Peyer's patch (tissue), 4 donors: ENCODE measurements around the gene FGF1.

Experiments used
- CTCF ChIP-seq, 6 experiments: fragments of 450-650 bp in 4 of 6; fragments of 200-600 bp in 2 of 6; sonication (generic) in 1 of 6; IDR thresholded peaks; one replicate each; pipeline ENCODE4 v1.5.1; 2017 to 2019; ENCODE audit warnings: antibody characterized with exemption in 6 of 6, mild to moderate bottlenecking in 3 of 6, moderate library complexity in 1 of 6
- POLR2A ChIP-seq, 2 donors: fragments of 450-650 bp; IDR thresholded peaks; one replicate each; pipeline ENCODE4 v1.5.1; 2017; ENCODE audit warnings: antibody characterized with exemption in 2 of 2, mild to moderate bottlenecking in 2 of 2, moderate library complexity in 2 of 2

- no peak for TF ChIP-seq CTCF (IDR thresholded peaks at IDR 0.05)
- no peak for TF ChIP-seq POLR2A (IDR thresholded peaks at IDR 0.05)
Measured at GRCh38 chr5:142663246-142663645, 22.6 kb downstream of the FGF1 start.
